GM23338 (cell line): ENCODE results near the gene NCLN. TPM values are rescaled to one million over a fixed set of nuclear protein-coding genes. Genes with fewer than 3 reads are reported as not detected.

ENCODE experiments used
- ATAC-seq: fragments of 200-7000 bp; cut with Tn5 transposase; 3 replicates; pipeline ENCODE4 v1.9.1; 2020
- DNase-seq: peaks from one replicate; pipeline ENCODE4 v3.0.0-alpha.2; 2015; ENCODE audit warnings: low spot score
- H2AFZ ChIP-seq: fragments of 200-600 bp; sonication (generic); 2 replicates; pipeline ENCODE4 v1.8.0; 2016; ENCODE audit warnings: antibody characterized with exemption, mild to moderate bottlenecking, moderate library complexity
- H3F3A ChIP-seq: fragments of 200-600 bp; sonication (generic); replicated peaks from 2 replicates; pipeline ENCODE4 v1.8.0; 2017; ENCODE audit warnings: antibody characterized with exemption, mixed run types, low read depth
- H3K27ac ChIP-seq: fragments of 200-600 bp; sonication (generic); 2 replicates; pipeline ENCODE4 v1.6.1; 2016; ENCODE audit warnings: low read depth
- H3K27me3 ChIP-seq: fragments of 200-600 bp; sonication (generic); 2 replicates; pipeline ENCODE4 v1.8.0; 2016; ENCODE audit warnings: mild to moderate bottlenecking, mixed run types, moderate library complexity; ENCODE audit not compliant: insufficient read depth
- H3K36me3 ChIP-seq: fragments of 200-600 bp; sonication (generic); 2 replicates; pipeline ENCODE4 v1.8.0; 2016; ENCODE audit warnings: mild to moderate bottlenecking; ENCODE audit not compliant: insufficient read depth
- H3K4me1 ChIP-seq: fragments of 200-600 bp; sonication (generic); 2 replicates; pipeline ENCODE4 v1.8.0; 2016; ENCODE audit warnings: mild to moderate bottlenecking, moderate library complexity; ENCODE audit not compliant: insufficient read depth
- H3K4me2 ChIP-seq: fragments of 200-600 bp; sonication (generic); 2 replicates; pipeline ENCODE4 v1.7.1; 2017; ENCODE audit warnings: mixed run types
- H3K4me3 ChIP-seq: fragments of 200-600 bp; sonication (generic); 2 replicates; pipeline ENCODE4 v1.6.1; 2016; ENCODE audit warnings: mixed run types
- H3K79me2 ChIP-seq: fragments of 200-600 bp; sonication (generic); replicated peaks from 2 replicates; pipeline ENCODE4 v1.8.0; 2017; ENCODE audit warnings: mild to moderate bottlenecking; ENCODE audit not compliant: insufficient read depth
- H3K9me2 ChIP-seq: fragments of 200-600 bp; sonication (generic); 2 replicates; pipeline ENCODE4 v1.8.0; 2017; ENCODE audit not compliant: insufficient read depth
- H4K20me1 ChIP-seq: fragments of 200-600 bp; sonication (generic); replicated peaks from 2 replicates; pipeline ENCODE4 v1.8.0; 2017; ENCODE audit warnings: mild to moderate bottlenecking; ENCODE audit not compliant: insufficient read depth
- H3K27ac Mint-ChIP-seq: 2 replicates; pipeline ENCODE4 v1.8.0; 2020; ENCODE audit warnings: inconsistent platforms, mild to moderate bottlenecking, moderate library complexity, mixed read lengths
- H3K27me3 Mint-ChIP-seq: 3 replicates; pipeline ENCODE4 v1.8.0; 2022; ENCODE audit warnings: low read depth, mild to moderate bottlenecking, moderate library complexity, mixed read lengths, inconsistent platforms; ENCODE audit not compliant: insufficient read depth, poor library complexity
- H3K36me3 Mint-ChIP-seq: 3 replicates; pipeline ENCODE4 v1.8.0; 2021; ENCODE audit warnings: low read depth, mild to moderate bottlenecking, inconsistent platforms, moderate library complexity, mixed read lengths
- H3K4me1 Mint-ChIP-seq: 3 replicates; pipeline ENCODE4 v1.8.0; 2020; ENCODE audit warnings: mild to moderate bottlenecking, inconsistent platforms, mixed read lengths
- H3K4me3 Mint-ChIP-seq: 3 replicates; pipeline ENCODE4 v1.8.0; 2021; ENCODE audit warnings: moderate library complexity, mild to moderate bottlenecking, inconsistent platforms, mixed read lengths
- H3K9me3 Mint-ChIP-seq: 3 replicates; pipeline ENCODE4 v1.8.0; 2020; ENCODE audit warnings: moderate library complexity, mild to moderate bottlenecking, inconsistent platforms, mixed read lengths
- CREB1 ChIP-seq: fragments of 250-450 bp; sonication (Bioruptor Pico); IDR thresholded peaks from 2 replicates; pipeline ENCODE4 v1.5.0; 2020; ENCODE audit warnings: low read depth, mild to moderate bottlenecking, moderate library complexity
- EZH2 ChIP-seq: fragments of 200-600 bp; sonication (generic); IDR thresholded peaks from one replicate; pipeline ENCODE4 v1.8.0; 2017; ENCODE audit warnings: antibody characterized with exemption, mild to moderate bottlenecking, low read depth; ENCODE audit not compliant: unreplicated experiment
- EZH2phosphoT487 ChIP-seq: fragments of 200-600 bp; sonication (generic); IDR thresholded peaks from one replicate; pipeline ENCODE4 v1.8.1; 2018; ENCODE audit warnings: antibody characterized with exemption; ENCODE audit not compliant: unreplicated experiment
- JUNB ChIP-seq: IDR thresholded peaks from one replicate; pipeline ENCODE4 v1.6.1; 2016; ENCODE audit warnings: antibody characterized with exemption; ENCODE audit not compliant: unreplicated experiment
- NANOG ChIP-seq: IDR thresholded peaks from 2 replicates; pipeline ENCODE4 v1.6.1; 2016; ENCODE audit warnings: antibody characterized with exemption, borderline replicate concordance
- POLR2AphosphoS5 ChIP-seq: IDR thresholded peaks from 2 replicates; pipeline ENCODE4 v1.6.1; 2016; ENCODE audit warnings: antibody characterized with exemption, low read depth
- STAT1 ChIP-seq: IDR thresholded peaks from one replicate; pipeline ENCODE4 v1.6.1; 2016; ENCODE audit warnings: antibody characterized with exemption; ENCODE audit not compliant: unreplicated experiment
- ZNF114 ChIP-seq: fragments of 250-450 bp; sonication (Bioruptor Pico); IDR thresholded peaks from 2 replicates; pipeline ENCODE4 v1.5.0; 2020; ENCODE audit warnings: mild to moderate bottlenecking, moderate library complexity
- ZNF331 ChIP-seq: fragments of 250-450 bp; sonication (Bioruptor Pico); IDR thresholded peaks from 2 replicates; pipeline ENCODE4 v1.5.0; 2020; ENCODE audit warnings: low read depth, mild to moderate bottlenecking, moderate library complexity
- polyA plus RNA-seq: library from polyadenylated mRNA; unstranded; fragments of >200 nt; fragmentation: Nextera tagmentation; extraction: Ambion mirVana; gene quantifications from 2 replicates; pipeline ENCODE4 v1.2.1, GENCODE V29; 2016
- total RNA-seq: library from RNA; depleted of rRNA; stranded (reverse); fragments of >200 nt; shearing (Covaris generic); gene quantifications from 2 replicates; pipeline ENCODE4 v1.2.3, GENCODE V29; 2014
- TF ChIP-seq, protein P1 (sequence below): IDR thresholded peaks from one replicate; pipeline ENCODE4 v1.6.1; 2018; ENCODE audit warnings: antibody characterized with exemption; ENCODE audit not compliant: unreplicated experiment
- TF ChIP-seq, protein P2 (sequence below): IDR thresholded peaks from 2 replicates; pipeline ENCODE4 v1.6.1; 2016; ENCODE audit warnings: antibody characterized with exemption
- TF ChIP-seq, protein P3 (sequence below): fragments of 250-450 bp; sonication (Bioruptor Pico); IDR thresholded peaks from 2 replicates; pipeline ENCODE4 v1.5.0; 2020; ENCODE audit warnings: mild to moderate bottlenecking, moderate library complexity
- TF ChIP-seq, protein P4 (sequence below), 2 experiments: fragments of 200-600 bp in 1 of 2; sonication (generic) in 1 of 2; conservative IDR thresholded peaks; 2 replicates each; pipeline versions ENCODE4 v1.5.1 to v1.6.1; 2016 to 2017; ENCODE audit warnings: antibody characterized with exemption in 2 of 2, low read depth in 2 of 2, mild to moderate bottlenecking in 2 of 2, moderate library complexity in 1 of 2

NCLN gene
- total and polyA plus RNA-seq, 2 experiments from 2014 or later, result 85.6 to 125 TPM

DNA sequence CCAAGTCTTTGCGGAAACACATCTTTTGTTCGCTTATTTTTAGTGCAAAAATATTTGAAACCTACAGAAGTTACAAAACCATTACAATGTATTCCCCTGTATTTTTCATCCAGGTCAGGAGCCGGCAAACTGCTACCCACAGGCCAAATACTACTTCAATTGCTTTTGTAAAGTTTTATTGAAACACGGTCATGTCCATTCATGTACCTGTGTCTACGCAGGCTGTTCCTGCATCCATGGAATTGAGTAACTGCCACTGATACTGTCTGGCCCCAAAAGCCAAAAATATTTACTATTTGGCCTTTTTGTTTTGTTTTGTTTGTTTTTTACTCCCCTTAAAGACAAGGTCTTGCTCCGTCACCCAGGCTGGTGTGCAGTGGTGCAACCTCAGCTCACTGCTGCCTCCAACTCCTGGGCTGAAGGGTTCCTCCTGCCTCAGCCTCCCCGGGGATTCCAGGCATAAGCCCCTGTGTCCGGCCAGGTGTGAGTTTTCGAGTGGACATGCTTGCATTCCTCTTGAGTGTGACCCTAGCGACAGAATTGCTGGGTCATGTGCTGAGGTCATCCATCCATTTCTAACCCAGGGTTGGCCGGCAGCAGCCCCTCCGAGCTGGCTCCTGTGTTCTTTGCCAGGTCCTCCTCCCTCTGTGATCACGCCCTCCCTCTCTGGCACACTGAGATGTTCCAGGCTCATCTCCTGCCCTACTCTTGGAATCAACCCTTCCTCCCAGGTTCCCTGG lies 18.0 kb upstream of the NCLN start:
- Histone ChIP-seq H2AFZ (no peak overlapping the region), H3K27ac (no peak overlapping the region), H3K4me2 (no peak overlapping the region), H4K20me1 (no peaks in the 10 kb centered on the region), H3K27me3 (peaks cover 5% of the 10 kb centered on the region; the same call in 1 of the 2 replicates), H3K36me3 (no peaks in the 10 kb centered on the region), H3K4me1 (no peaks in the 10 kb centered on the region), H3K9me2 (no peaks in the 10 kb centered on the region), H3F3A (no peaks in the 10 kb centered on the region), H3K4me3 (no peak overlapping the region), H3K79me2 (no peaks in the 10 kb centered on the region)
- no peak for TF ChIP-seq ZNF114 (CRISPR knock-in tag)
- TF ChIP-seq, protein P1, sequence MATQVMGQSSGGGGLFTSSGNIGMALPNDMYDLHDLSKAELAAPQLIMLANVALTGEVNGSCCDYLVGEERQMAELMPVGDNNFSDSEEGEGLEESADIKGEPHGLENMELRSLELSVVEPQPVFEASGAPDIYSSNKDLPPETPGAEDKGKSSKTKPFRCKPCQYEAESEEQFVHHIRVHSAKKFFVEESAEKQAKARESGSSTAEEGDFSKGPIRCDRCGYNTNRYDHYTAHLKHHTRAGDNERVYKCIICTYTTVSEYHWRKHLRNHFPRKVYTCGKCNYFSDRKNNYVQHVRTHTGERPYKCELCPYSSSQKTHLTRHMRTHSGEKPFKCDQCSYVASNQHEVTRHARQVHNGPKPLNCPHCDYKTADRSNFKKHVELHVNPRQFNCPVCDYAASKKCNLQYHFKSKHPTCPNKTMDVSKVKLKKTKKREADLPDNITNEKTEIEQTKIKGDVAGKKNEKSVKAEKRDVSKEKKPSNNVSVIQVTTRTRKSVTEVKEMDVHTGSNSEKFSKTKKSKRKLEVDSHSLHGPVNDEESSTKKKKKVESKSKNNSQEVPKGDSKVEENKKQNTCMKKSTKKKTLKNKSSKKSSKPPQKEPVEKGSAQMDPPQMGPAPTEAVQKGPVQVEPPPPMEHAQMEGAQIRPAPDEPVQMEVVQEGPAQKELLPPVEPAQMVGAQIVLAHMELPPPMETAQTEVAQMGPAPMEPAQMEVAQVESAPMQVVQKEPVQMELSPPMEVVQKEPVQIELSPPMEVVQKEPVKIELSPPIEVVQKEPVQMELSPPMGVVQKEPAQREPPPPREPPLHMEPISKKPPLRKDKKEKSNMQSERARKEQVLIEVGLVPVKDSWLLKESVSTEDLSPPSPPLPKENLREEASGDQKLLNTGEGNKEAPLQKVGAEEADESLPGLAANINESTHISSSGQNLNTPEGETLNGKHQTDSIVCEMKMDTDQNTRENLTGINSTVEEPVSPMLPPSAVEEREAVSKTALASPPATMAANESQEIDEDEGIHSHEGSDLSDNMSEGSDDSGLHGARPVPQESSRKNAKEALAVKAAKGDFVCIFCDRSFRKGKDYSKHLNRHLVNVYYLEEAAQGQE, result no peak
- TF ChIP-seq, protein P2, sequence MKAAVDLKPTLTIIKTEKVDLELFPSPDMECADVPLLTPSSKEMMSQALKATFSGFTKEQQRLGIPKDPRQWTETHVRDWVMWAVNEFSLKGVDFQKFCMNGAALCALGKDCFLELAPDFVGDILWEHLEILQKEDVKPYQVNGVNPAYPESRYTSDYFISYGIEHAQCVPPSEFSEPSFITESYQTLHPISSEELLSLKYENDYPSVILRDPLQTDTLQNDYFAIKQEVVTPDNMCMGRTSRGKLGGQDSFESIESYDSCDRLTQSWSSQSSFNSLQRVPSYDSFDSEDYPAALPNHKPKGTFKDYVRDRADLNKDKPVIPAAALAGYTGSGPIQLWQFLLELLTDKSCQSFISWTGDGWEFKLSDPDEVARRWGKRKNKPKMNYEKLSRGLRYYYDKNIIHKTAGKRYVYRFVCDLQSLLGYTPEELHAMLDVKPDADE, result no peak
- TF ChIP-seq CREB1 (CRISPR knock-in tag), result no peak
- no peak for TF ChIP-seq STAT1
- TF ChIP-seq NANOG, result no peak
- TF ChIP-seq EZH2phosphoT487, result no peak
- TF ChIP-seq JUNB, result no peak
- TF ChIP-seq ZNF331 (CRISPR knock-in tag), result no peak
- TF ChIP-seq POLR2AphosphoS5, result no peak
- no peak for TF ChIP-seq EZH2
- TF ChIP-seq, protein P3, sequence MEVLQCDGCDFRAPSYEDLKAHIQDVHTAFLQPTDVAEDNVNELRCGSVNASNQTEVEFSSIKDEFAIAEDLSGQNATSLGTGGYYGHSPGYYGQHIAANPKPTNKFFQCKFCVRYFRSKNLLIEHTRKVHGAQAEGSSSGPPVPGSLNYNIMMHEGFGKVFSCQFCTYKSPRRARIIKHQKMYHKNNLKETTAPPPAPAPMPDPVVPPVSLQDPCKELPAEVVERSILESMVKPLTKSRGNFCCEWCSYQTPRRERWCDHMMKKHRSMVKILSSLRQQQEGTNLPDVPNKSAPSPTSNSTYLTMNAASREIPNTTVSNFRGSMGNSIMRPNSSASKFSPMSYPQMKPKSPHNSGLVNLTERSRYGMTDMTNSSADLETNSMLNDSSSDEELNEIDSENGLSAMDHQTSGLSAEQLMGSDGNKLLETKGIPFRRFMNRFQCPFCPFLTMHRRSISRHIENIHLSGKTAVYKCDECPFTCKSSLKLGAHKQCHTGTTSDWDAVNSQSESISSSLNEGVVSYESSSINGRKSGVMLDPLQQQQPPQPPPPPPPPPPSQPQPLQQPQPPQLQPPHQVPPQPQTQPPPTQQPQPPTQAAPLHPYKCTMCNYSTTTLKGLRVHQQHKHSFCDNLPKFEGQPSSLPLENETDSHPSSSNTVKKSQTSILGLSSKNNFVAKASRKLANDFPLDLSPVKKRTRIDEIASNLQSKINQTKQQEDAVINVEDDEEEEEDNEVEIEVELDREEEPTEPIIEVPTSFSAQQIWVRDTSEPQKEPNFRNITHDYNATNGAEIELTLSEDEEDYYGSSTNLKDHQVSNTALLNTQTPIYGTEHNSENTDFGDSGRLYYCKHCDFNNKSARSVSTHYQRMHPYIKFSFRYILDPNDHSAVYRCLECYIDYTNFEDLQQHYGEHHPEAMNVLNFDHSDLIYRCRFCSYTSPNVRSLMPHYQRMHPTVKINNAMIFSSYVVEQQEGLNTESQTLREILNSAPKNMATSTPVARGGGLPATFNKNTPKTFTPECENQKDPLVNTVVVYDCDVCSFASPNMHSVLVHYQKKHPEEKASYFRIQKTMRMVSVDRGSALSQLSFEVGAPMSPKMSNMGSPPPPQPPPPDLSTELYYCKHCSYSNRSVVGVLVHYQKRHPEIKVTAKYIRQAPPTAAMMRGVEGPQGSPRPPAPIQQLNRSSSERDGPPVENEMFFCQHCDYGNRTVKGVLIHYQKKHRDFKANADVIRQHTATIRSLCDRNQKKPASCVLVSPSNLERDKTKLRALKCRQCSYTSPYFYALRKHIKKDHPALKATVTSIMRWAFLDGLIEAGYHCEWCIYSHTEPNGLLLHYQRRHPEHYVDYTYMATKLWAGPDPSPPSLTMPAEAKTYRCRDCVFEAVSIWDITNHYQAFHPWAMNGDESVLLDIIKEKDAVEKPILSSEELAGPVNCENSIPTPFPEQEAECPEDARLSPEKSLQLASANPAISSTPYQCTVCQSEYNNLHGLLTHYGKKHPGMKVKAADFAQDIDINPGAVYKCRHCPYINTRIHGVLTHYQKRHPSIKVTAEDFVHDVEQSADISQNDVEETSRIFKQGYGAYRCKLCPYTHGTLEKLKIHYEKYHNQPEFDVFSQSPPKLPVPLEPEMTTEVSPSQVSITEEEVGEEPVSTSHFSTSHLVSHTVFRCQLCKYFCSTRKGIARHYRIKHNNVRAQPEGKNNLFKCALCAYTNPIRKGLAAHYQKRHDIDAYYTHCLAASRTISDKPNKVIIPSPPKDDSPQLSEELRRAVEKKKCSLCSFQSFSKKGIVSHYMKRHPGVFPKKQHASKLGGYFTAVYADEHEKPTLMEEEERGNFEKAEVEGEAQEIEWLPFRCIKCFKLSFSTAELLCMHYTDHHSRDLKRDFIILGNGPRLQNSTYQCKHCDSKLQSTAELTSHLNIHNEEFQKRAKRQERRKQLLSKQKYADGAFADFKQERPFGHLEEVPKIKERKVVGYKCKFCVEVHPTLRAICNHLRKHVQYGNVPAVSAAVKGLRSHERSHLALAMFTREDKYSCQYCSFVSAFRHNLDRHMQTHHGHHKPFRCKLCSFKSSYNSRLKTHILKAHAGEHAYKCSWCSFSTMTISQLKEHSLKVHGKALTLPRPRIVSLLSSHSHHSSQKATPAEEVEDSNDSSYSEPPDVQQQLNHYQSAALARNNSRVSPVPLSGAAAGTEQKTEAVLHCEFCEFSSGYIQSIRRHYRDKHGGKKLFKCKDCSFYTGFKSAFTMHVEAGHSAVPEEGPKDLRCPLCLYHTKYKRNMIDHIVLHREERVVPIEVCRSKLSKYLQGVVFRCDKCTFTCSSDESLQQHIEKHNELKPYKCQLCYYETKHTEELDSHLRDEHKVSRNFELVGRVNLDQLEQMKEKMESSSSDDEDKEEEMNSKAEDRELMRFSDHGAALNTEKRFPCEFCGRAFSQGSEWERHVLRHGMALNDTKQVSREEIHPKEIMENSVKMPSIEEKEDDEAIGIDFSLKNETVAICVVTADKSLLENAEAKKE (CRISPR knock-in tag), result no peak
- TF ChIP-seq, protein P4, sequence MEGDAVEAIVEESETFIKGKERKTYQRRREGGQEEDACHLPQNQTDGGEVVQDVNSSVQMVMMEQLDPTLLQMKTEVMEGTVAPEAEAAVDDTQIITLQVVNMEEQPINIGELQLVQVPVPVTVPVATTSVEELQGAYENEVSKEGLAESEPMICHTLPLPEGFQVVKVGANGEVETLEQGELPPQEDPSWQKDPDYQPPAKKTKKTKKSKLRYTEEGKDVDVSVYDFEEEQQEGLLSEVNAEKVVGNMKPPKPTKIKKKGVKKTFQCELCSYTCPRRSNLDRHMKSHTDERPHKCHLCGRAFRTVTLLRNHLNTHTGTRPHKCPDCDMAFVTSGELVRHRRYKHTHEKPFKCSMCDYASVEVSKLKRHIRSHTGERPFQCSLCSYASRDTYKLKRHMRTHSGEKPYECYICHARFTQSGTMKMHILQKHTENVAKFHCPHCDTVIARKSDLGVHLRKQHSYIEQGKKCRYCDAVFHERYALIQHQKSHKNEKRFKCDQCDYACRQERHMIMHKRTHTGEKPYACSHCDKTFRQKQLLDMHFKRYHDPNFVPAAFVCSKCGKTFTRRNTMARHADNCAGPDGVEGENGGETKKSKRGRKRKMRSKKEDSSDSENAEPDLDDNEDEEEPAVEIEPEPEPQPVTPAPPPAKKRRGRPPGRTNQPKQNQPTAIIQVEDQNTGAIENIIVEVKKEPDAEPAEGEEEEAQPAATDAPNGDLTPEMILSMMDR (conservative IDR thresholded peaks at IDR 0.05; ENCODE audit: low read depth in 2 of 2), result no peak
- ATAC-seq (no peak), DNase-seq (no peak)
- H3K36me3 Mint-ChIP-seq, result no peaks in the 10 kb centered on the region
- peaks cover 15% of the 10 kb centered on the region for H3K27me3 Mint-ChIP-seq
- H3K4me1 Mint-ChIP-seq, result peaks cover 3% of the 10 kb centered on the region; the same call in 2 of the 3 replicates
- H3K27ac Mint-ChIP-seq, result no peak overlapping the region
- peaks cover 3% of the 10 kb centered on the region for H3K9me3 Mint-ChIP-seq
- no peak overlapping the region; the same call in 2 of the 3 replicates for H3K4me3 Mint-ChIP-seq
